Panc1 (cell line): ENCODE results near the gene AKAP10.

Experiments used
- CTCF ChIP-seq: fragments of 450-650 bp; IDR thresholded peaks from 2 replicates; pipeline ENCODE4 v1.5.1; 2017; ENCODE audit warnings: mild to moderate bottlenecking
- POLR2AphosphoS5 ChIP-seq: IDR thresholded peaks from 2 replicates; pipeline ENCODE4 v1.6.1; 2012; ENCODE audit warnings: mild to moderate bottlenecking, low read depth, low read length, moderate library complexity
- SIN3A ChIP-seq: IDR thresholded peaks from 2 replicates; pipeline ENCODE4 v1.6.1; 2012; ENCODE audit warnings: low read depth, mild to moderate bottlenecking, low read length, moderate library complexity, borderline replicate concordance; ENCODE audit not compliant: insufficient read depth
- TCF7L2 ChIP-seq: IDR thresholded peaks from 2 replicates; pipeline ENCODE4 v1.6.1; 2011; ENCODE audit warnings: mild to moderate bottlenecking, low read depth, low read length, inconsistent platforms
- TF ChIP-seq, protein P1 (sequence below), 2 experiments: IDR thresholded peaks; 2 replicates each; pipeline ENCODE4 v1.6.1; 2011 to 2012; ENCODE audit warnings: low read depth in 2 of 2, control low read depth in 1 of 2, low read length in 1 of 2, mild to moderate bottlenecking in 1 of 2, moderate library complexity in 1 of 2; ENCODE audit not compliant: insufficient read depth in 1 of 2

GRCh38 chr17:20008242-20009051, 30.8 kb upstream of the AKAP10 start:
- TF ChIP-seq POLR2AphosphoS5 (no peak), CTCF (no peak), SIN3A (no peak), TCF7L2 (no peak)
- TF ChIP-seq, protein P1, sequence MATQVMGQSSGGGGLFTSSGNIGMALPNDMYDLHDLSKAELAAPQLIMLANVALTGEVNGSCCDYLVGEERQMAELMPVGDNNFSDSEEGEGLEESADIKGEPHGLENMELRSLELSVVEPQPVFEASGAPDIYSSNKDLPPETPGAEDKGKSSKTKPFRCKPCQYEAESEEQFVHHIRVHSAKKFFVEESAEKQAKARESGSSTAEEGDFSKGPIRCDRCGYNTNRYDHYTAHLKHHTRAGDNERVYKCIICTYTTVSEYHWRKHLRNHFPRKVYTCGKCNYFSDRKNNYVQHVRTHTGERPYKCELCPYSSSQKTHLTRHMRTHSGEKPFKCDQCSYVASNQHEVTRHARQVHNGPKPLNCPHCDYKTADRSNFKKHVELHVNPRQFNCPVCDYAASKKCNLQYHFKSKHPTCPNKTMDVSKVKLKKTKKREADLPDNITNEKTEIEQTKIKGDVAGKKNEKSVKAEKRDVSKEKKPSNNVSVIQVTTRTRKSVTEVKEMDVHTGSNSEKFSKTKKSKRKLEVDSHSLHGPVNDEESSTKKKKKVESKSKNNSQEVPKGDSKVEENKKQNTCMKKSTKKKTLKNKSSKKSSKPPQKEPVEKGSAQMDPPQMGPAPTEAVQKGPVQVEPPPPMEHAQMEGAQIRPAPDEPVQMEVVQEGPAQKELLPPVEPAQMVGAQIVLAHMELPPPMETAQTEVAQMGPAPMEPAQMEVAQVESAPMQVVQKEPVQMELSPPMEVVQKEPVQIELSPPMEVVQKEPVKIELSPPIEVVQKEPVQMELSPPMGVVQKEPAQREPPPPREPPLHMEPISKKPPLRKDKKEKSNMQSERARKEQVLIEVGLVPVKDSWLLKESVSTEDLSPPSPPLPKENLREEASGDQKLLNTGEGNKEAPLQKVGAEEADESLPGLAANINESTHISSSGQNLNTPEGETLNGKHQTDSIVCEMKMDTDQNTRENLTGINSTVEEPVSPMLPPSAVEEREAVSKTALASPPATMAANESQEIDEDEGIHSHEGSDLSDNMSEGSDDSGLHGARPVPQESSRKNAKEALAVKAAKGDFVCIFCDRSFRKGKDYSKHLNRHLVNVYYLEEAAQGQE (IDR thresholded peaks at IDR 0.05; ENCODE audit: insufficient read depth in 1 of 2, low read depth in 2 of 2, low read length in 1 of 2) = no peak
